ENCODE results near the gene WDR11. TPM values are rescaled to one million over a fixed set of nuclear protein-coding genes. Genes with fewer than 3 reads are reported as not detected.
"Not testable (repeated sequence)": the region's sequence is repeated elsewhere in the genome, so short reads cannot be mapped to it uniquely, and the experiment has no call there.

Gene WDR11
- total and polyA plus RNA-seq, 10 donors: 28.5 to 94.6 (median 76.1) TPM

DNA sequence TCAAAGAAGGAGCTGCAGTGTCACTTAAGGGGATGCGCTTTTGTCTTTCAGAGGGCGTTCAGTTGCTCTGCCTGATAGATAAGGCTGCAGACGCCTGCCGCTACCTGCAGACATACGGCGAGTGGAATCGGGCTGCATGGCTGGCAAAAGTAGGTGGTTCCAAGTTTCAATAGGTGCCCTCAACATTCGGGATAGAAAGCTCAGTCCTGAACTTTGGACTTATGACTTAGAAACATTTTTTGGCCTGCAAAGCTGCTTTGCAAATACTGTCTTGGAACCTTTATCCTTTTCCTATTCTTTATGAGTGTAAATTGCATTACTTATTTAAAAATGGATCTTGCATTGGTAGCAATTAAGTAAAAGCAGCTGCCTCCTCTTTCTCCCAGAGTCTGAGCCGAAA, 54.1 kb downstream of the WDR11 start:
- TF ChIP-seq POLR2A (IDR thresholded peaks at IDR 0.05) (no peak), POLR2AphosphoS5 (IDR thresholded peaks at IDR 0.05) (no peak), CTCF (IDR thresholded peaks at IDR 0.05 in 8 of 11, conservative IDR thresholded peaks at IDR 0.05 in 3 of 11) (no peak)
- H3K4me3 ChIP-seq: no peak overlapping the region
- no peaks in the 10 kb centered on the region for H3K4me1 ChIP-seq
- WGBS, 5 donors: 86 to 99% (median 92%) methylated on average over 9 of the region's 9 CpGs
- no peaks in the 10 kb centered on the region for H3K27me3 ChIP-seq (replicated peaks in 1 of 7)
- intact Hi-C loops (cut with DNase I; ENCODE audit: low total_unique reads): no loop called here
- H3K9me3 ChIP-seq: peaks cover 0 to 23% (median 15%) of the 10 kb centered on the region in 8 donors
- no peak for DNase-seq
- H3K27ac ChIP-seq: no peak overlapping the region
- peaks cover 11 to 100% (median 99%) of the 10 kb centered on the region in 6 donors for H3K36me3 ChIP-seq

- no peak for DNase-seq
- WGBS, 5 donors: 60 to 80% (median 64%) methylated on average over 9 of the region's 9 CpGs
- Histone ChIP-seq H3K27me3 (replicated peaks in 1 of 7) (no peaks in the 10 kb centered on the region), H3K9me3 (peaks cover 0 to 29% (median 25%) of the 10 kb centered on the region in 8 donors), H3K4me3 (no peak overlapping the region), H3K4me1 (no peaks in the 10 kb centered on the region), H3K27ac (no peak overlapping the region), H3K36me3 (no peaks in the 10 kb centered on the region)
- TF ChIP-seq POLR2A (IDR thresholded peaks at IDR 0.05) (no peak), CTCF (IDR thresholded peaks at IDR 0.05 in 8 of 11, conservative IDR thresholded peaks at IDR 0.05 in 3 of 11) (no peak), POLR2AphosphoS5 (IDR thresholded peaks at IDR 0.05) (no peak)
- intact Hi-C loops (cut with DNase I; ENCODE audit: low total_unique reads): no loop called here
These were observed 66.5 kb downstream of the WDR11 start for GRCh38 chr10:120917521-120918250.

- WGBS, 5 donors: 90 to 98% (median 95%) methylated on average over 8 to 28 of the region's 29 CpGs
- intact Hi-C loops (cut with DNase I; ENCODE audit: low total_unique reads); DNase-seq; H3K27me3 ChIP-seq (replicated peaks in 1 of 7); H3K36me3 ChIP-seq; H3K4me3 ChIP-seq; H3K27ac ChIP-seq; H3K4me1 ChIP-seq: not testable (repeated sequence)
- peaks cover 0 to 20% (median 3%) of the 10 kb centered on the region in 8 donors for H3K9me3 ChIP-seq
These were observed 72.7 kb downstream of the WDR11 start for GRCh38 chr10:120923886-120924285.

GRCh38 chr10:120926611-120927010, 75.4 kb downstream of the WDR11 start:
- Histone ChIP-seq H3K9me3 (peaks cover 0 to 17% (median 0%) of the 10 kb centered on the region in 8 donors), H3K27me3 (replicated peaks in 1 of 7) (no peaks in the 10 kb centered on the region), H3K4me1 (no peaks in the 10 kb centered on the region), H3K27ac (no peak overlapping the region), H3K4me3 (no peak overlapping the region), H3K36me3 (no peaks in the 10 kb centered on the region)
- no peak for TF ChIP-seq CTCF (IDR thresholded peaks at IDR 0.05 in 8 of 11, conservative IDR thresholded peaks at IDR 0.05 in 3 of 11)
- DNase-seq: no peak
- WGBS, 5 donors: 70 to 88% (median 80%) methylated on average over 6 of the region's 6 CpGs
- intact Hi-C loops (cut with DNase I; ENCODE audit: low total_unique reads): no loop called here

All from spleen (tissue), 11 donors.